Karpas-422 (cell line): ENCODE measurements around the gene VDAC2. TPM values are rescaled to one million over a fixed set of nuclear protein-coding genes. Genes with fewer than 3 reads are reported as not detected.
"Not testable (repeated sequence)": the region's sequence is repeated elsewhere in the genome, so short reads cannot be mapped to it uniquely, and the experiment has no call there.

Experiments
- DNase-seq: peaks from one replicate; pipeline ENCODE4 v3.0.0-alpha.2; 2015
- H2AFZ ChIP-seq: fragments of 200-600 bp; sonication (generic); 2 replicates; pipeline ENCODE4 v1.6.1; 2014; ENCODE audit warnings: antibody characterized with exemption, low read length, mixed read lengths
- H3K27ac ChIP-seq: fragments of 200-600 bp; sonication (generic); 2 replicates; pipeline ENCODE4 v1.5.1; 2014; ENCODE audit warnings: mild to moderate bottlenecking, low read length, moderate library complexity
- H3K27me3 ChIP-seq: fragments of 200-600 bp; sonication (generic); 2 replicates; pipeline ENCODE4 v1.6.1; 2014; ENCODE audit warnings: low read length, mixed read lengths
- H3K36me3 ChIP-seq: fragments of 200-600 bp; sonication (generic); 2 replicates; pipeline ENCODE4 v1.6.1; 2014; ENCODE audit warnings: low read length, mixed read lengths; ENCODE audit not compliant: insufficient read depth
- H3K4me1 ChIP-seq: fragments of 200-600 bp; sonication (generic); 2 replicates; pipeline ENCODE4 v1.6.1; 2014; ENCODE audit warnings: mild to moderate bottlenecking, low read length, mixed read lengths
- H3K4me2 ChIP-seq: fragments of 200-600 bp; sonication (generic); 2 replicates; pipeline ENCODE4 v1.6.1; 2014; ENCODE audit warnings: low read length, low read depth, mild to moderate bottlenecking; ENCODE audit not compliant: poor library complexity, severe bottlenecking
- H3K4me3 ChIP-seq: fragments of 200-600 bp; sonication (generic); 2 replicates; pipeline ENCODE4 v1.5.1; 2014; ENCODE audit warnings: mild to moderate bottlenecking, antibody characterized with exemption, low read length, mixed read lengths
- H3K79me2 ChIP-seq: fragments of 200-600 bp; sonication (generic); 2 replicates; pipeline ENCODE4 v1.6.1; 2014; ENCODE audit warnings: mild to moderate bottlenecking, low read length, mixed read lengths
- H3K9ac ChIP-seq: fragments of 200-600 bp; sonication (generic); 2 replicates; pipeline ENCODE4 v1.6.0; 2014; ENCODE audit warnings: low read length
- H3K9me2 ChIP-seq: fragments of 200-600 bp; sonication (generic), shearing (Covaris generic); replicated peaks from 2 replicates; pipeline ENCODE4 v1.6.0; 2014; ENCODE audit warnings: mild to moderate bottlenecking, low read length, moderate library complexity; ENCODE audit not compliant: insufficient read depth
- H3K9me3 ChIP-seq: fragments of 300-700, 200-600 bp; sonication (generic); 2 replicates; pipeline ENCODE4 v1.6.1; 2014; ENCODE audit warnings: low read length, mixed read lengths
- H4K20me1 ChIP-seq: fragments of 200-600 bp; sonication (generic); 2 replicates; pipeline ENCODE4 v1.6.1; 2014; ENCODE audit warnings: mild to moderate bottlenecking, antibody characterized with exemption, low read length, low read depth; ENCODE audit not compliant: insufficient read depth
- total RNA-seq: library from RNA; depleted of rRNA; stranded (reverse); fragments of >200 nt; shearing (Covaris generic); gene quantifications from 2 replicates; pipeline ENCODE4 v1.2.3, GENCODE V29; 2014; ENCODE audit warnings: low replicate concordance

The VDAC2 gene
- total RNA-seq, 1 experiment from 2014 or later, result 128 TPM

DNA sequence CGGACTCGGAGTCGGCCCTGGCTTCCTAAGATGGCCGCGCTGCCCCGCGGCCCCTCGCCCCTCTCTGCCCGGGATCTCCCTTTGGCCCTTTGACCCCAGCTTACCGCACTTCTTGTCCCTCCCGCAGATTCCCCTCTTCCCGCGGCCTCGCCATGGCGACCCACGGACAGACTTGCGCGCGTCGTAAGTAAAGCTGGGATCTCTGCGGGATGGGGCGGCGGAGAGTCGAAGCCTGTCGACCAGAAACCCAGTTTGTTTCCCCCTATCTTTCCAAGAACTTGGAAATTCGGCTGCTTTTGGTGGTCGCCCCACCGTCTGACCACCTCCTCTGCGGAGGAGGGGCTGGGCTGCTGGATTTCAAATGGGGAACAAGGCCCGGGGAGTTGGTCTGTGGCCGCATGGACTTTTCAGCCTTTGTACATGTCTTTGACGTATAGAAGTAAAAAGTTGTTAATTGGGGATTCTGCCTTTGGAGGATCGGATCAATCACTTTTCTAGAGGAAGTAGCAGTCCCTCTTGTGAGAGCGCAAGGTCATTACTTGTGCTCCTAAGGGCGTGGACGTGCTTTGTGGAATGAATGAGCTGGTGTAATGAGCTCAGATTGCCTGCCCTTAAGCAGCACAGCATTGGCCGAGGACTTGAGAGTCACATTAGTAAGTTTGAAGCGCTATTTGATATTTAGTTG lies 553 bp downstream of the VDAC2 start:
- Histone ChIP-seq H3K9me3 (no peaks in the 10 kb centered on the region), H3K27me3 (no peaks in the 10 kb centered on the region), H3K4me3 (peak overlapping the region; percentile 78), H2AFZ (no peak overlapping the region), H3K79me2 (peaks cover 51% of the 10 kb centered on the region), H3K4me2 (peak overlapping the region; percentile 80), H3K27ac (peak overlapping the region; percentile 77), H3K9ac (peak overlapping the region; percentile 82), H3K9me2 (no peaks in the 10 kb centered on the region), H3K4me1 (peaks cover 22% of the 10 kb centered on the region), H3K36me3 (peaks cover 29% of the 10 kb centered on the region), H4K20me1 (peaks cover 20% of the 10 kb centered on the region; the same call in 1 of the 2 replicates)
- peak; percentile 79 for DNase-seq

DNA sequence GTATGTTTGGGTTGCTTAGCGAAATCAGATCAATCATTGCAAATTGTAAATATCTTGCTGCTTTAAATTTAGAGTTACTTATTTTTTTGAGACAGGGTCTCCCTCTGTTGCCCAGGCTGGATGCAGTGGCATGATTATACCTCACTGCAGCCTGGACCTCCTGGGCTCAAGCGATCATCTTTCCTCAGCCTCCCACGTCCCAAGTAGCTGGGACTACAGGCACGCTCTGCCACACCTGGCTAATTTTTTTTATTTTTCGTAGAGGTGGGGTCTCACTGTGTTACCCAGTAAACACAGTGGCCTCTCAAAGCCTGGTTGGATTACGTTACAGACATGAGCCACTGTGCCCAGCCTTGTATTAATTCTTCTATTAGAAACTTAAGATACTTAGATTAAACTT lies 1.7 kb downstream of the VDAC2 start:
- no peaks in the 10 kb centered on the region for H3K9me2 ChIP-seq
- H3K27me3 ChIP-seq, result no peaks in the 10 kb centered on the region
- peak overlapping the region; percentile 78 for H3K4me3 ChIP-seq
- H3K9me3 ChIP-seq, result no peaks in the 10 kb centered on the region
- DNase-seq, result no peak
- peaks cover 40% of the 10 kb centered on the region for H3K36me3 ChIP-seq
- no peak overlapping the region for H2AFZ ChIP-seq
- peaks cover 22% of the 10 kb centered on the region for H3K4me1 ChIP-seq
- no peak overlapping the region for H3K27ac ChIP-seq
- H4K20me1 ChIP-seq, result peaks cover 28% of the 10 kb centered on the region; the same call in 1 of the 2 replicates
- peaks cover 63% of the 10 kb centered on the region for H3K79me2 ChIP-seq
- peak overlapping the region; percentile 80 for H3K4me2 ChIP-seq
- peak overlapping the region; percentile 82 for H3K9ac ChIP-seq

DNA sequence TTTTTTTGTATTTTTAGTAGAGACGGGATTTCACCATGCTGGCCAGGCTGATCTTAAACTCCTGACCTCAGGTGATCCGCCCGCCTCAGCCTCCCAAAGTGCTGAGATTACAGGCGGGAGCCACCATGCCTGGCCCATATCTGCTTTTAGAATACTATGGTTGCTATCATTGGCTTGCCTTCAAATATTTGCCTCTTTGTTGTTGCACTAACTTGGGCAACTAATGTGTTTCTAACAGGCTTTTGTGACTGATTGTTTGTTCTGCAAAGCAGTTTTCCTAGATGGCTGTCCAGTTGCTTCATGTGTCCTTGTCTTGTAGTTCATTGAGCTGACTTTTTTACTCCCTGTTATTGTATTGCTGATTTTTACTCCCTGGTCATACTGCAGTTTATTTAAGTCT lies 9.7 kb downstream of the VDAC2 start:
- Histone ChIP-seq H3K4me1 (peaks cover 25% of the 10 kb centered on the region), H3K9me2 (no peaks in the 10 kb centered on the region), H4K20me1 (peaks cover 53% of the 10 kb centered on the region), H3K27ac (no peak overlapping the region), H3K27me3 (no peaks in the 10 kb centered on the region), H3K4me2 (no peak overlapping the region), H3K79me2 (peaks cover 89% of the 10 kb centered on the region), H3K4me3 (no peak overlapping the region), H3K9me3 (no peaks in the 10 kb centered on the region), H3K9ac (no peak overlapping the region), H3K36me3 (peaks cover 74% of the 10 kb centered on the region), H2AFZ (no peak overlapping the region)
- no peak for DNase-seq

DNA sequence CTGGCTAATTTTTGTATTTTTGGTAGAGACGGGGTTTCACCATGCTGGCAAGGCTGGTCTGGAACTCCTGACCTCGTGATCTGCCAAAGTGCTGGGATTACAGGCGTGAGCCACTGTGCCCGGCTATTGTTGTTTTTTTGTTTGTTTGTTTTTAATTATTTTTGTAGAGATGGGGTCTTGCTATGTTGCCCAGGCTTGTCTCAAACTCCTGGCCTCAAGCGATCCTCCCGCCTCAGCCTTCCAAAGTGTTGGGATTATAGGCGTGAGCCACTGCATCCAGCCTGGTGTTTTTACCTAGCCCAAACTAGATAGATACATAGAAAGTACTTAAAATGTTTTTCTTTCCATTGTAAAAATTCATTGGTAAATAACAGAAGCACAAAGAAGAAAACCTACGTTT lies 10.9 kb downstream of the VDAC2 start:
- Histone ChIP-seq H3K79me2 (peaks cover 89% of the 10 kb centered on the region), H3K36me3 (peaks cover 75% of the 10 kb centered on the region), H4K20me1 (peaks cover 49% of the 10 kb centered on the region), H3K4me1 (peaks cover 29% of the 10 kb centered on the region)
- not testable (repeated sequence) for H3K9me2 ChIP-seq, H2AFZ ChIP-seq, H3K4me2 ChIP-seq, H3K4me3 ChIP-seq, H3K27me3 ChIP-seq, DNase-seq, H3K9me3 ChIP-seq, H3K9ac ChIP-seq, H3K27ac ChIP-seq

DNA sequence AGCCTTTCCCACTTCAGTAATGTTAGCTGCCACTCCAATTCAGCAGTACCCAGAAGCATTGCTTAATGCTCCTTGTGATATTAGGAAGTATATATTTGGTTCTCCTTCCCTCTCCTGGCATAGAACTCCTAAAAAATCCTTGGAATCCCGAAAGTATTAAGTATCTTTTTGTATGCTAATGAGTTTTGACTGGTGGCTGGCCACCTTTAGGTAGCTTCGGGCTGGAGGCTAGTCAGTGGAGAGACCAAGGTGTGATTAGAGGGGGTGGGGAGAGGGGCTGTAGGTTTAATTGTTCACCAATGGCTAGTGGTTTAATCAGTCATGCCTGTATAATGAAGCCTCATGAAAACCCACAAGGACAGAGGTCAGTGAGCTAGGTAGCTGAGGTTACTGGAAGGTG lies 12.9 kb downstream of the VDAC2 start:
- no peak overlapping the region for H3K27ac ChIP-seq
- no peak overlapping the region for H2AFZ ChIP-seq
- H3K79me2 ChIP-seq, result peaks cover 84% of the 10 kb centered on the region
- peaks cover 67% of the 10 kb centered on the region; the same call in 1 of the 2 replicates for H3K36me3 ChIP-seq
- H4K20me1 ChIP-seq, result peaks cover 44% of the 10 kb centered on the region
- H3K9me3 ChIP-seq, result no peaks in the 10 kb centered on the region
- H3K4me2 ChIP-seq, result no peak overlapping the region
- no peaks in the 10 kb centered on the region for H3K27me3 ChIP-seq
- no peak overlapping the region for H3K4me3 ChIP-seq
- H3K9ac ChIP-seq, result no peak overlapping the region
- H3K9me2 ChIP-seq, result no peaks in the 10 kb centered on the region
- H3K4me1 ChIP-seq, result peaks cover 29% of the 10 kb centered on the region
- DNase-seq, result no peak

DNA sequence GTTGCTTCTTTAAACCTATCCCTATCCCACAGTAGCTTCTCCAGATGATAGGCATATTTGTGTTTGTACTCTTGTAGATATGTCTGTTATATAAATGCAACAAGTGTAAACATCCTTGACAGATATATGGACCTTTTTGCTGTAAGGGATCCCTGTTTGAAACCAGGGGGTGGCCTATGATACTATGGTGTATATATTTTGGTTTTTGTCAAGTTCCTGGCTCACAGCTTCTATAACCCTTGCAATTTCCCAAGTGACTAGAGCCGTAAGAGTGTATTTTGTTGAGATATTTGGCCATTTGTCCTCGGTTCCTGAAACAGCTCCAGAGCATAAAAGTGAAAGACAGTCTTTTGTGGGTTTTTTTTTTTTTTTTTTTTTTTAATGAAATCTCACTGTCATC lies 15.5 kb downstream of the VDAC2 start:
- H4K20me1 ChIP-seq, result peaks cover 36% of the 10 kb centered on the region
- no peak overlapping the region for H2AFZ ChIP-seq
- no peak overlapping the region for H3K27ac ChIP-seq
- peaks cover 74% of the 10 kb centered on the region for H3K36me3 ChIP-seq
- no peaks in the 10 kb centered on the region for H3K27me3 ChIP-seq
- DNase-seq, result no peak
- H3K4me3 ChIP-seq, result no peak overlapping the region
- peaks cover 31% of the 10 kb centered on the region for H3K4me1 ChIP-seq
- no peak overlapping the region for H3K4me2 ChIP-seq
- no peaks in the 10 kb centered on the region for H3K9me2 ChIP-seq
- H3K9me3 ChIP-seq, result no peaks in the 10 kb centered on the region
- no peak overlapping the region for H3K9ac ChIP-seq
- H3K79me2 ChIP-seq, result peaks cover 77% of the 10 kb centered on the region

DNA sequence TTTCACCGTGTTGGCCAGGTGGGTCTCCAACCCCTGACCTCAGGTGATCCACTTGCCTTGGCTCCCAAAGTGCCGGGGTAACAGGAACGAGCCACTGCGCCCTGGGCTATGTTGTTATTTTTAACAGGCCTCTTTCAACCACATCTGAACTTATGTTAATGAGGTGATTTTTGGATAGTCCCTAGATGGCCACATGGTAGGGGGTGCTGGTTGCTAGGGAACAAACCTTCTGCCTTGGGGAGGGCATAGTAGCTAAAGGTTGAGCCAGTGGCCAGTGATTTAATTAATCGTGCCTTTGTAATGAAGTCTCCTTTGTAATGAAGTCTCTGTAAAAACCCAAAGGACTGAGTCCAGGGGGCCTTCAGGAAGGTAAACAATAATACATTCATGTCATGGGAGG lies 16.1 kb downstream of the VDAC2 start:
- H3K79me2 ChIP-seq, result peaks cover 77% of the 10 kb centered on the region

DNA sequence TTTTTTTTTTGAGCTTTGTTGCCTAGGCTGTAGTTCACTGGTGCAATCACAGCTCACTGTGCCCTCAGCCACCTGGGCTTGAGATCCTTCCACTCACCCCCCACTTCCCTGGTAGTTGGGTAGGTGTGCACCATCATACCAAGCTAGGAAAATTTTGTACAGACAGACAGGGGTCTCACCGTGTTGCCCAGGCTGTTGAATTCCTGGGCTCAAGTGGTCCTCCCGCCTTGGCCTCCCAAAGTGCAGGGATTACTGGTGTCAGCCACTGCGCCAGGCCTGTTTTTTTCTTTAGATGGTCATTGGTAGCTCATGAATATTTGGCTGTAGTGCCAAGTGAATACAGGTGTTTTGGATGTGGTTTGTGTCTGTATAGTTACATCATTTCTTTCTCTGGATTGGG lies 17.7 kb downstream of the VDAC2 start:
- Histone ChIP-seq H4K20me1 (peaks cover 29% of the 10 kb centered on the region), H3K4me2 (no peak overlapping the region), H3K27ac (no peak overlapping the region), H3K4me1 (peaks cover 39% of the 10 kb centered on the region), H3K4me3 (no peak overlapping the region), H3K9me2 (no peaks in the 10 kb centered on the region), H3K27me3 (no peaks in the 10 kb centered on the region), H3K79me2 (peaks cover 62% of the 10 kb centered on the region), H3K9ac (no peak overlapping the region), H3K36me3 (peaks cover 73% of the 10 kb centered on the region), H2AFZ (no peak overlapping the region), H3K9me3 (no peaks in the 10 kb centered on the region)
- no peak for DNase-seq

More for the DNA sequence above, 16.1 kb downstream of the VDAC2 start:
- no peak for DNase-seq
- no peaks in the 10 kb centered on the region for H3K9me2 ChIP-seq
- H3K27ac ChIP-seq, result no peak overlapping the region
- peaks cover 34% of the 10 kb centered on the region for H3K4me1 ChIP-seq
- H4K20me1 ChIP-seq, result peaks cover 36% of the 10 kb centered on the region
- H3K9me3 ChIP-seq, result no peaks in the 10 kb centered on the region
- H3K4me2 ChIP-seq, result no peak overlapping the region
- no peak overlapping the region for H2AFZ ChIP-seq
- peaks cover 77% of the 10 kb centered on the region for H3K36me3 ChIP-seq
- no peaks in the 10 kb centered on the region for H3K27me3 ChIP-seq
- H3K4me3 ChIP-seq, result no peak overlapping the region
- no peak overlapping the region for H3K9ac ChIP-seq
